Activated T-cell treated with anti-CD3 and anti-CD28 coated beads for 24 hours (primary cell): ENCODE data around the gene AAMP.
"Not testable (repeated sequence)": the region's sequence is repeated elsewhere in the genome, so short reads cannot be mapped to it uniquely, and the experiment has no call there.

Experiments used
- DNase-seq: peaks from one replicate; pipeline ENCODE4 v3.0.0-alpha.2; 2020; ENCODE audit warnings: low read depth

The AAMP gene

GRCh38 chr2:218269900-218270720 lies at the start of gene AAMP, which contains the start of gene PNKD:
Gene AAMP (minus strand): TSS chr2:218270137. CDS start chr2:218270086, 51 bp downstream.
Gene PNKD (plus strand): TSS chr2:218270519. CDS start chr2:218270536, 17 bp downstream.
- DNase-seq = peak; percentile 100

- no peak for DNase-seq
Measured at GRCh38 chr2:218318241-218318640, 48.3 kb upstream of the AAMP start.

GRCh38 chr2:218317835-218318234 lies 47.9 kb upstream of the AAMP start:
- no peak for DNase-seq

- DNase-seq = no peak
Measured at GRCh38 chr2:218317303-218317630, 47.3 kb upstream of the AAMP start.

GRCh38 chr2:218315397-218315796 lies 45.5 kb upstream of the AAMP start:
- DNase-seq = no peak

- not testable (repeated sequence) for DNase-seq
Measured at GRCh38 chr2:218314764-218315163, 44.8 kb upstream of the AAMP start.

- no peak for DNase-seq
Measured at GRCh38 chr2:218313356-218313755, 43.4 kb upstream of the AAMP start.

- DNase-seq = no peak
Measured at GRCh38 chr2:218312267-218312756, 42.4 kb upstream of the AAMP start.

GRCh38 chr2:218311541-218312266 lies 41.8 kb upstream of the AAMP start:
- not testable (repeated sequence) for DNase-seq

- DNase-seq = no peak
Measured at GRCh38 chr2:218310853-218311540, 41.1 kb upstream of the AAMP start.

GRCh38 chr2:218307415-218308090 lies 37.6 kb upstream of the AAMP start:
- DNase-seq = no peak

GRCh38 chr2:218306184-218306920 lies 36.4 kb upstream of the AAMP start:
- no peak for DNase-seq

GRCh38 chr2:218305383-218305782 lies 35.4 kb upstream of the AAMP start:
- DNase-seq = no peak

GRCh38 chr2:218301176-218301819 lies 31.4 kb upstream of the AAMP start:
- DNase-seq = peak; percentile 82

- no peak for DNase-seq
Measured at GRCh38 chr2:218300141-218300540, 30.2 kb upstream of the AAMP start.

GRCh38 chr2:218298314-218298875 lies 28.5 kb upstream of the AAMP start:
- no peak for DNase-seq

- DNase-seq = no peak
Measured at GRCh38 chr2:218296847-218297246, 26.9 kb upstream of the AAMP start.

- no peak for DNase-seq
Measured at GRCh38 chr2:218296200-218296599, 26.3 kb upstream of the AAMP start.

GRCh38 chr2:218295029-218295428 lies 25.1 kb upstream of the AAMP start:
- DNase-seq = no peak

- no peak for DNase-seq
Measured at GRCh38 chr2:218294430-218295022, 24.6 kb upstream of the AAMP start.
